ENCODE results near the gene ZSCAN5A. TPM values are rescaled to one million over a fixed set of nuclear protein-coding genes. Genes with fewer than 3 reads are reported as not detected.
"Not testable (repeated sequence)": the region's sequence is repeated elsewhere in the genome, so short reads cannot be mapped to it uniquely, and the experiment has no call there.

The ZSCAN5A gene
- total and polyA plus RNA-seq, 2 donors (not counting 1 experiment from before 2014, with no cell fraction given), result 5.5 to 6.3 TPM

DNA sequence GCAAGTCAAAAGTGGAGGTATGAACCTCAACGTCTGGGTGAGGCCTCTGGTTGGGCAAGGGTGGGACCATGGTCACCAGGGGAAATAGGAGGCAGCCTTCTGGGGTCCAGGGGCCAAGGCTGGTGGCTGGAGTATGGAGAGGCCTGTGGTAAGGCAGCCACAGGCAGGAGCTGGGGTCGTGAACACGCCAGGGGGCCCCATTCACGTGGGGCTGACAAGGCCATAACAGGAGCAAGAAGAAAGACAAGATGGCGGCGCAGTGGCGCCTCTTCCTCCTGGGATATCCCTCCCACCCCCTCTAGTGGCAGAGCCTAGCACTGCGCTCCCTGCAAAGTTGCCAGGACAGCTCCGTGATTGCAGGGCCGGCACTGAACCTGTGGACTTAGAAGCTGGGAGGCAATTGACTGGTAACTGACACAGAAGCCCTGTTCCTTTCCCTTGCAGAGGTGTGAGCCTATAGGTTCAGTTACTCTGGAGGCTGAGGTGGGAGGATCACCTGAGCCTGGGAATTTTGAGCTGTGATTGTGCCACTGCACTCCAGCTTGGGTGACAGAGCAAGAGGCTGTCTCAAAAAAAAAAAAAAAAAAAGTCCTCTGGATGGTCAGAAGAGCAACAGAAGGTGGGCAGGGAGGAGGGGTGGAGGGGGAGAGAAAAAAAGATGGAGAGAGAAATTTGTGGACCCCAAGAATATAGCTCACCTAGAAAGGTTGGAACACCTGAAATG is 61.8 kb downstream of the ZSCAN5A start:
- Histone ChIP-seq H3K9ac (ENCODE audit: insufficient read depth, low read length) (no peak overlapping the region), H3K79me2 (ENCODE audit: control insufficient read depth, insufficient read depth, low read length) (no peaks in the 10 kb centered on the region), H3K27me3 (ENCODE audit: control insufficient read depth, insufficient read depth, low read length) (no peaks in the 10 kb centered on the region), H3K4me2 (ENCODE audit: extremely low read depth, insufficient read depth, low read length) (no peak overlapping the region), H4K20me1 (ENCODE audit: control insufficient read depth, extremely low read depth, insufficient read depth, low read length) (no peaks in the 10 kb centered on the region), H3K4me1 (ENCODE audit: control insufficient read depth, extremely low read depth, insufficient read depth, low read length) (no peaks in the 10 kb centered on the region), H2AFZ (ENCODE audit: low read length) (peak overlapping the region; percentile 86), H3K4me3 (replicated peaks in 1 of 4; ENCODE audit: control extremely low read depth in 1 of 4, insufficient read depth in 1 of 4, low read depth in 3 of 4, low read length in 4 of 4) (no peak overlapping the region), H3K36me3 (ENCODE audit: control insufficient read depth, insufficient read depth, low read length) (no peaks in the 10 kb centered on the region), H3K9me3 (ENCODE audit: control insufficient read depth, insufficient read depth, low read depth, low read length) (no peaks in the 10 kb centered on the region), H3K27ac (ENCODE audit: insufficient read depth, low read length) (no peak overlapping the region)
- TF ChIP-seq, protein P1, sequence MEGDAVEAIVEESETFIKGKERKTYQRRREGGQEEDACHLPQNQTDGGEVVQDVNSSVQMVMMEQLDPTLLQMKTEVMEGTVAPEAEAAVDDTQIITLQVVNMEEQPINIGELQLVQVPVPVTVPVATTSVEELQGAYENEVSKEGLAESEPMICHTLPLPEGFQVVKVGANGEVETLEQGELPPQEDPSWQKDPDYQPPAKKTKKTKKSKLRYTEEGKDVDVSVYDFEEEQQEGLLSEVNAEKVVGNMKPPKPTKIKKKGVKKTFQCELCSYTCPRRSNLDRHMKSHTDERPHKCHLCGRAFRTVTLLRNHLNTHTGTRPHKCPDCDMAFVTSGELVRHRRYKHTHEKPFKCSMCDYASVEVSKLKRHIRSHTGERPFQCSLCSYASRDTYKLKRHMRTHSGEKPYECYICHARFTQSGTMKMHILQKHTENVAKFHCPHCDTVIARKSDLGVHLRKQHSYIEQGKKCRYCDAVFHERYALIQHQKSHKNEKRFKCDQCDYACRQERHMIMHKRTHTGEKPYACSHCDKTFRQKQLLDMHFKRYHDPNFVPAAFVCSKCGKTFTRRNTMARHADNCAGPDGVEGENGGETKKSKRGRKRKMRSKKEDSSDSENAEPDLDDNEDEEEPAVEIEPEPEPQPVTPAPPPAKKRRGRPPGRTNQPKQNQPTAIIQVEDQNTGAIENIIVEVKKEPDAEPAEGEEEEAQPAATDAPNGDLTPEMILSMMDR (conservative IDR thresholded peaks at IDR 0.05 in 1 of 2, IDR thresholded peaks at IDR 0.05 in 1 of 2; ENCODE audit: low read depth in 1 of 2, low read length in 2 of 2), result peak; percentile 83 to 89
- no peak for TF ChIP-seq EZH2 (IDR thresholded peaks at IDR 0.05; ENCODE audit: low read length, missing control alignments)
- peak; percentile 62 to 77 for DNase-seq (ENCODE audit: low read depth in 2 of 2)

GRCh38 chr19:56248736-56249338 is 65.8 kb downstream of the ZSCAN5A start:
- not testable (repeated sequence) for H3K79me2 ChIP-seq (ENCODE audit: control insufficient read depth, insufficient read depth, low read length); H3K4me1 ChIP-seq (ENCODE audit: control insufficient read depth, extremely low read depth, insufficient read depth, low read length); H3K9ac ChIP-seq (ENCODE audit: insufficient read depth, low read length); H3K36me3 ChIP-seq (ENCODE audit: control insufficient read depth, insufficient read depth, low read length); H3K27ac ChIP-seq (ENCODE audit: insufficient read depth, low read length); H4K20me1 ChIP-seq (ENCODE audit: control insufficient read depth, extremely low read depth, insufficient read depth, low read length); H2AFZ ChIP-seq (ENCODE audit: low read length); H3K4me2 ChIP-seq (ENCODE audit: extremely low read depth, insufficient read depth, low read length); H3K9me3 ChIP-seq (ENCODE audit: control insufficient read depth, insufficient read depth, low read depth, low read length); H3K4me3 ChIP-seq (replicated peaks in 1 of 4; ENCODE audit: control extremely low read depth in 1 of 4, insufficient read depth in 1 of 4, low read depth in 3 of 4, low read length in 4 of 4); DNase-seq (ENCODE audit: low read depth in 2 of 2); H3K27me3 ChIP-seq (ENCODE audit: control insufficient read depth, insufficient read depth, low read length)

GRCh38 chr19:56245764-56246163 is 68.9 kb downstream of the ZSCAN5A start:
- not testable (repeated sequence) for H3K9me3 ChIP-seq (ENCODE audit: control insufficient read depth, insufficient read depth, low read depth, low read length); H3K27ac ChIP-seq (ENCODE audit: insufficient read depth, low read length); H3K4me2 ChIP-seq (ENCODE audit: extremely low read depth, insufficient read depth, low read length); H3K4me1 ChIP-seq (ENCODE audit: control insufficient read depth, extremely low read depth, insufficient read depth, low read length); H4K20me1 ChIP-seq (ENCODE audit: control insufficient read depth, extremely low read depth, insufficient read depth, low read length); H3K9ac ChIP-seq (ENCODE audit: insufficient read depth, low read length); H3K4me3 ChIP-seq (replicated peaks in 1 of 4; ENCODE audit: control extremely low read depth in 1 of 4, insufficient read depth in 1 of 4, low read depth in 3 of 4, low read length in 4 of 4); H3K79me2 ChIP-seq (ENCODE audit: control insufficient read depth, insufficient read depth, low read length); H3K27me3 ChIP-seq (ENCODE audit: control insufficient read depth, insufficient read depth, low read length); DNase-seq (ENCODE audit: low read depth in 2 of 2); H2AFZ ChIP-seq (ENCODE audit: low read length); H3K36me3 ChIP-seq (ENCODE audit: control insufficient read depth, insufficient read depth, low read length)

- H3K4me2 ChIP-seq (ENCODE audit: extremely low read depth, insufficient read depth, low read length), result no peak overlapping the region
- no peak overlapping the region for H3K27ac ChIP-seq (ENCODE audit: insufficient read depth, low read length)
- H3K27me3 ChIP-seq (ENCODE audit: control insufficient read depth, insufficient read depth, low read length), result no peaks in the 10 kb centered on the region
- peak in 1 of 2 donors; percentile 27 for DNase-seq (ENCODE audit: low read depth in 2 of 2)
- no peak overlapping the region for H2AFZ ChIP-seq (ENCODE audit: low read length)
- no peak overlapping the region for H3K4me3 ChIP-seq (replicated peaks in 1 of 4; ENCODE audit: control extremely low read depth in 1 of 4, insufficient read depth in 1 of 4, low read depth in 3 of 4, low read length in 4 of 4)
- no peaks in the 10 kb centered on the region for H3K4me1 ChIP-seq (ENCODE audit: control insufficient read depth, extremely low read depth, insufficient read depth, low read length)
- no peaks in the 10 kb centered on the region for H3K79me2 ChIP-seq (ENCODE audit: control insufficient read depth, insufficient read depth, low read length)
- no peaks in the 10 kb centered on the region for H3K9me3 ChIP-seq (ENCODE audit: control insufficient read depth, insufficient read depth, low read depth, low read length)
- TF ChIP-seq, protein P1 (conservative IDR thresholded peaks at IDR 0.05 in 1 of 2, IDR thresholded peaks at IDR 0.05 in 1 of 2; ENCODE audit: low read depth in 1 of 2, low read length in 2 of 2), result no peak
- no peak for TF ChIP-seq EZH2 (IDR thresholded peaks at IDR 0.05; ENCODE audit: low read length, missing control alignments)
- H3K36me3 ChIP-seq (ENCODE audit: control insufficient read depth, insufficient read depth, low read length), result no peaks in the 10 kb centered on the region
- no peaks in the 10 kb centered on the region for H4K20me1 ChIP-seq (ENCODE audit: control insufficient read depth, extremely low read depth, insufficient read depth, low read length)
- H3K9ac ChIP-seq (ENCODE audit: insufficient read depth, low read length), result no peak overlapping the region
Observed at GRCh38 chr19:56245121-56245740, 69.4 kb downstream of the ZSCAN5A start.
